ENCODE results near the gene TXK. TPM values are rescaled to one million over a fixed set of nuclear protein-coding genes. Genes with fewer than 3 reads are reported as not detected.

TXK gene
- total RNA-seq, 1 donor from 2014 or later = 1.4 TPM

- ATAC-seq = peak; percentile 56
Measured at GRCh38 chr4:48047421-48047844, 86.6 kb downstream of the TXK start.

- ATAC-seq = no peak
Measured at GRCh38 chr4:48046059-48046458, 88.0 kb downstream of the TXK start.

GRCh38 chr4:48044298-48044697 is 89.8 kb downstream of the TXK start:
- no peak for ATAC-seq

DNA sequence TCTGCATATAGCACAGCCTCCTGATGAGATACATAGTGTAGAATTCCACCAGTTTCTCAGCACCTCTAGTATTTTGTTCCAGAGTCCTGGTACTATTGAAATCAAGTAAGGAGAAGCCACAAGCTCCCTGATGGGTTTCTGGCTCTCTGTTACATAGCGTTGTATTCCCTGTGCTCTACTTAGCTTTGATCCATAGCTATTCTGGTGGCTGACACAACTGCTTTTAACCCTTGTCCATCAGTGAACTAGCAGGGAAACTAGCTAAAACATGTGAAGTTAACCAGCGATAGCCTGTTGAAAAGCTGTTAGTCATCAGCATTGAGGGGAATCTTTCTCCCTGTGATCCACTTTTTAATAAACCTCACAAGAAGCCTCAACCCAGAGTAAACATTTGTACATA is 90.5 kb downstream of the TXK start:
- no peak for ATAC-seq

DNA sequence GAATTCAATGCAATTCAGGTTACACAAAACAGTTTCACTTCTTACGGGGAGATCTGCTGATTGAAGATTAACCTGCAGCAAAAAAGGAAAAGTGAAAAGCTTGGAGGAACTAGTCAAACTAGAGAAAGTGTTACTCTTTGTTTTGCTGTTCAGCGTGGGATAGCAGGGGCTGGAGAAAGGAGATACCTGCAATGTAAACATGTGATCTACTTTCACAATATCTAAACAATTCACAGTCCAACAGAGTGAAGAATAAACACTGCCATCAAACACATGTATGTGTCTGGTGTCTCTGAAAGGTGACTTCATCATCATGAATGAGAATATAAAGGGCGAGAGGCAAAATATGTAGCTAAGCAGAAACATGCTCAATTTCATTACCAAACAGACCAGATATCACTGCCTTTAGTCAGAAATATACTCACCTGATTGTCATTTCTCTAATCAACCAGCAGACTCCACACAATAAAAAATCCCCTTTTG is 91.0 kb downstream of the TXK start:
- no peak for ATAC-seq

DNA sequence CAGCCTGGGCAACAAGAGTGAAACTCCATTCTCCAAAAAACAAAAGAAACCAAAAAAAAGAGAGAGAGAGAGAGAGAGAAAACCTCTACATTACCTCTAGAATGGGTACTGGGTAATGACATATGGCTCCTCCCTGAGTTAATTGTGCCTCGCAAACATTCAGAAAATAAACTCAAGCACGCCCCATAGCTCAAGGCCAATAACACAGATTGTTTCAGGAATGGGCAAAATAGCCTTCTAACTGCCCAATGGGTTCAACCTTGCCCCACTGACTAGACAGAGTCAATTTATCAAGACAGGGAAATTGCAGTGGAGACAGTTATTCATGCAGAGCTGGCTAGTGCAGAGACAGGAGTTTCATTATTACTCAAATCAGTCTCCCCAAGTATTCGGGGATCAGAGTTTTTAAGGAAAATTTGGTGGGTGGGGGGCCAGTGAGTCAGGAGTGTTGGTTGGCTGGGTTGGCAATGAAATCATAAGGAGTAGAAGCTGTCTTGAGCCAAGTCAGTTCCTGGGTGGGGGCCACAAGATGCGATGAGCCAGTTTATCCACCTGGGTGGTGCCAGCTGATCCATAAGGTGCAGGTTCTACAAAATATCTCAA is 92.4 kb downstream of the TXK start:
- ATAC-seq = no peak

GRCh38 chr4:48039561-48039960 is 94.5 kb downstream of the TXK start:
- no peak for ATAC-seq

DNA sequence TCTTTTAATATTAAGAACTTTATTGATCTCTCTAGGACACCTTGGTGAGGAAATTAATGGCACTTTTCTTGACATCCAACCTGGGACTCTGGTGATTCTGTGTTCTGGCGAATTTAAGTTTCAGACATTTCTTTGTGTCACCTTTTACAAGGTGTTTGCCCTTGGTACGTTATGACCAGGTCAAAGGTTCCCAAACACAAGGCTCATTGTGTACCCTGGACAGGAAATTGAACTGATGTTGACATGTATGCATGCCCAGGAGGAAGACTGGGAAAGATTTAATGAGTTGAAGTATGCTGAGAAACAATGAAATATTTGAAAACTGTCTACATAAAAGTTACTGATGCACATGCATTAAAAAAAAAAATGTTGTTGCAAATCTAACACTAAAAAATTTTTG is 95.4 kb downstream of the TXK start:
- ATAC-seq = no peak

DNA sequence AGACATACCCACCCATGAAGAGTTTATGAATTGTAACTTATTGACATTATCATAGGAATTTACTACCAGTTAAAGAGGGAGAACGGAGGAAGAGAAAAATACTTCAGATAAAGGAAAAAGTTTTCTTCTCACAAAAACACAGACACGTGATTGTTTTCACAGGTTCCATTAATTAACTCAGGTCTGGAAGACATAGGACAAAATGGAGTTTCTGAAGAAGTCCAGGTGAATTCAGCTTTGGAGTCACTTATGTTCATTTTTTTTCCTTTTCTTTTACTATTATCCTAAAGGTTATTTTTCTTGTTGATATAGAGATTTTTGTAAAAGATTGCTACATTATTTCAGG is 97.0 kb downstream of the TXK start:
- ATAC-seq = no peak

- ATAC-seq = no peak
Measured at GRCh38 chr4:48035952-48036351, 98.1 kb downstream of the TXK start.

GRCh38 chr4:48033825-48034413 is 100.1 kb downstream of the TXK start:
- ATAC-seq = peak; percentile 77

DNA sequence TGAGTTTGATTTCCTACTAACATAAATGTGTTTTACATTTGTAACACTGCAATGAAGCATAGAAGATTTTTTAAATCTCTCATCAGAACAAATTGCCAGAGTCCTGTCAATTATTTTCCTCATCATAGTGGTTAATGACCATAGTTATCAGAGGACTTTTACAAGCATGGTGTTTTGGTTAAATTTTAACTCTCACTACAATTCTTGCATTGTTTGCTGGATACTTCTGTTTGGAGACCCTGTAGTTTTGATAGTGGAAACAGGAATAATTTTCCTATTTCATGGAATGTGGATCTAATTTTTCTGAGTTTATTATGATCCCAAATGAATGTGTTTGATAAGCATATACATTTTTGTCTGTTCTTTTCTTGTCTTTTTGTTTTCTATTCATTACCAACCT is 100.6 kb downstream of the TXK start:
- no peak for ATAC-seq

- no peak for ATAC-seq
Measured at GRCh38 chr4:48032721-48033120, 101.3 kb downstream of the TXK start.

- ATAC-seq = no peak
Measured at GRCh38 chr4:48031802-48032525, 102.1 kb downstream of the TXK start.

- no peak for ATAC-seq
Measured at GRCh38 chr4:48030470-48030869, 103.6 kb downstream of the TXK start.

GRCh38 chr4:48028696-48029095 is 105.4 kb downstream of the TXK start:
- no peak for ATAC-seq

- ATAC-seq = no peak
Measured at GRCh38 chr4:48027653-48028052, 106.4 kb downstream of the TXK start.

DNA sequence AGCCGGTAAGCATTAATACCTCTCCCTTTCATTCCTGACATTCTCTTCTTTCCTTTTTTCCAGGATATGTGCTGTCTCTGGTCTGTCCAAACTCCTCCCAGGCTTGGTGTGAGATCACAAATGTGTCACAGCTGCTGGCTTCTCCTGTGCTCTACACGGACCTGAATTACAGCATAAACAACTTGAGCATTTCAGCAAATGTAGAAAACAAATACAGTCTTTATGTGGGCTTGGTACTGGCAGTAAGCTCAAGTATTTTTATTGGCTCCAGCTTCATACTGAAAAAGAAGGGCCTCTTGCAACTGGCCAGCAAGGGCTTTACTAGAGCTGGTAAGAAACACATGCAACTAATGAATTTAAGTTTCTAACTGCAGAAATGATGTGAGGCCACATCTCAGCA is 109.0 kb downstream of the TXK start:
- peak; percentile 28 for ATAC-seq

GRCh38 chr4:48024522-48024921 is 109.5 kb downstream of the TXK start:
- no peak for ATAC-seq

- ATAC-seq = no peak
Measured at GRCh38 chr4:48022192-48022799, 111.8 kb downstream of the TXK start.

DNA sequence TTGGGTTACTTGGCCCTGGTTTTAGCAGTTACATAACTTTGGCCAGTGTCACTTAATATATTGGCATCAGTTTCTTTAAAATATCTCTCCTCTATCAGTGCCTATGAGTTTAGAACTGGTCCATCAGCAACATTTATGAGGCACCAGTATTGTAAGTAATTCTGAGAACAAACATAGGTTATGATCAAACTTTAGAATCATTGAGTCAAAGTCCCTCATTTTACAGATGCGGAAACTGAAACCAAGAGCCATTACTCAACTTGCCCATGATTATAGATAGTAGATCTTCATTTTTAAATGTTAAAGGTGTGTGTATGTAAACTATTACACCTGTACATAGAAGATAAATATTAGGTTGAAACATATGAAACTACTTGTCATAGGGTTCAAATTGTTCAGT is 113.0 kb downstream of the TXK start:
- ATAC-seq = no peak

GRCh38 chr4:48018112-48018511 is 115.9 kb downstream of the TXK start:
- ATAC-seq = peak; percentile 51

DNA sequence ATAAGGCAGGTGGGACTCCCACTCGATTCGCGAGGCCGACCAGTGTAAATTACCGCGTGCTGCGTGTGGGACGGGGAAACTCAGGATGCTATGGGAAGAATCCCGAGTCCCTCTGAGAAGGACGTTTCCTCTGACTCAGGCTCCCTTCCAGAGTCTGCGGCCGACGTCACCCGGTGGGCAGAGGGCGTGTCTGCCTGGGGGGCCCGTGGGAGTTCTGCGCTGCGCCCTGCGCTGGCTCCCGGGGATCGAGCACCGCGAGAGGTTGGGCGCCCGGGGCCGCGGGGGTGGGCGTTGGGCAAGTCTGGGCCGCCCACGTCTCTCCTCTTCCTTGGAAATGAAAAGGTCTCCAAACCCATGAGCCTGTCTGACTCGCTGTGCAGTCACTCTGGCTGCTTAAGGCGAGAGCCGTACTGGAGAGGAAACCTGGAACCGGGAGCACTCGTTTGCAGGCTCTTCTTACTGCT is 116.9 kb downstream of the TXK start:
- ATAC-seq = peak; percentile 86

Measured in esophagus mucosa (tissue), 1 donor.